ENCODE measurements around the gene ADAMTSL4.
"Not testable (repeated sequence)": the region's sequence is repeated elsewhere in the genome, so short reads cannot be mapped to it uniquely, and the experiment has no call there.

The ADAMTSL4 gene

GRCh38 chr1:150568594-150568966 is 19.4 kb downstream of the ADAMTSL4 start:
- no peak for DNase-seq

- no peak for DNase-seq
Measured at GRCh38 chr1:150572918-150573647, 23.9 kb downstream of the ADAMTSL4 start.

GRCh38 chr1:150573648-150574071 is 24.5 kb downstream of the ADAMTSL4 start:
- DNase-seq = not testable (repeated sequence)

- DNase-seq = no peak
Measured at GRCh38 chr1:150574260-150575071, 25.3 kb downstream of the ADAMTSL4 start.

GRCh38 chr1:150575072-150575489 is 25.9 kb downstream of the ADAMTSL4 start:
- no peak for DNase-seq

GRCh38 chr1:150575518-150576366 is 26.5 kb downstream of the ADAMTSL4 start:
- no peak for DNase-seq

GRCh38 chr1:150576367-150576711 is 27.1 kb downstream of the ADAMTSL4 start:
- DNase-seq = no peak

- no peak for DNase-seq
Measured at GRCh38 chr1:150576794-150577556, 27.8 kb downstream of the ADAMTSL4 start.

GRCh38 chr1:150577557-150578271 is 28.5 kb downstream of the ADAMTSL4 start:
- no peak for DNase-seq

- peak; percentile 65 for DNase-seq
Measured at GRCh38 chr1:150578272-150579109, 29.3 kb downstream of the ADAMTSL4 start.

- DNase-seq = peak; percentile 93
Measured at GRCh38 chr1:150579110-150579944, 30.1 kb downstream of the ADAMTSL4 start, which contains the start of gene MCL1. MCL1 (minus strand) TSS chr1:150579610; CDS start chr1:150579530, 80 bp downstream.

- no peak for DNase-seq
Measured at GRCh38 chr1:150579945-150580642, 30.9 kb downstream of the ADAMTSL4 start.

GRCh38 chr1:150580966-150581365 is 31.8 kb downstream of the ADAMTSL4 start:
- not testable (repeated sequence) for DNase-seq

- DNase-seq = not testable (repeated sequence)
Measured at GRCh38 chr1:150581437-150581836, 32.2 kb downstream of the ADAMTSL4 start.

- DNase-seq = not testable (repeated sequence)
Measured at GRCh38 chr1:150581962-150582361, 32.8 kb downstream of the ADAMTSL4 start.

GRCh38 chr1:150582371-150582770 is 33.2 kb downstream of the ADAMTSL4 start:
- DNase-seq = no peak

- no peak for DNase-seq
Measured at GRCh38 chr1:150596095-150596892, 47.1 kb downstream of the ADAMTSL4 start.

- no peak for DNase-seq
Measured at GRCh38 chr1:150596976-150597375, 47.8 kb downstream of the ADAMTSL4 start.
